ENCODE results near the gene CSF2RB. TPM values are rescaled to one million over a fixed set of nuclear protein-coding genes. Genes with fewer than 3 reads are reported as not detected.

The CSF2RB gene
- total RNA-seq, 6 experiments from 2014 or later: 0.88 to 4.7 (median 2.4) TPM

GRCh38 chr22:36950797-36951590 lies 37.6 kb downstream of the CSF2RB start:
- ATAC-seq (no peak), DNase-seq (peak in 1 of 3 donors; percentile 36)
- Histone ChIP-seq H3K36me3 (no peaks in the 10 kb centered on the region), H3K4me1 (no peaks in the 10 kb centered on the region), H3K4me3 (no peak overlapping the region), H3K27ac (no peak overlapping the region), H3K9me3 (no peaks in the 10 kb centered on the region), H3K27me3 (no peaks in the 10 kb centered on the region)
- intact Hi-C loops (cut with DNase I): no loop called here
- WGBS (ENCODE audit: insufficient coverage, low coverage, low lambda C conversion rate, missing lambda C conversion rate): 75% methylated on average over 13 of the region's 17 CpGs
- TF ChIP-seq POLR2A (IDR thresholded peaks at IDR 0.05): no peak
- TF ChIP-seq CTCF (IDR thresholded peaks at IDR 0.05): no peak

- no peak overlapping the region for H3K4me3 ChIP-seq
- DNase-seq: no peak
- no peaks in the 10 kb centered on the region for H3K36me3 ChIP-seq
- TF ChIP-seq CTCF (IDR thresholded peaks at IDR 0.05) (no peak), POLR2A (IDR thresholded peaks at IDR 0.05) (no peak)
- ATAC-seq: no peak
- H3K4me1 ChIP-seq: no peaks in the 10 kb centered on the region
- H3K27me3 ChIP-seq: no peaks in the 10 kb centered on the region
- intact Hi-C loops (cut with DNase I): no loop called here
- H3K9me3 ChIP-seq: no peaks in the 10 kb centered on the region
- 98% methylated on average over 6 of the region's 7 CpGs for WGBS (ENCODE audit: insufficient coverage, low coverage, low lambda C conversion rate, missing lambda C conversion rate)
- H3K27ac ChIP-seq: no peak overlapping the region
These were observed 38.3 kb downstream of the CSF2RB start for GRCh38 chr22:36951746-36952145.

GRCh38 chr22:36953239-36954080 lies 40.0 kb downstream of the CSF2RB start:
- Histone ChIP-seq H3K36me3 (no peaks in the 10 kb centered on the region), H3K27me3 (no peaks in the 10 kb centered on the region), H3K27ac (no peak overlapping the region), H3K4me3 (no peak overlapping the region), H3K4me1 (no peaks in the 10 kb centered on the region), H3K9me3 (no peaks in the 10 kb centered on the region)
- TF ChIP-seq CTCF (IDR thresholded peaks at IDR 0.05) (no peak), POLR2A (IDR thresholded peaks at IDR 0.05) (no peak)
- DNase-seq (peak in 1 of 3 donors; percentile 37), ATAC-seq (peak in 1 of 4 donors; percentile 37)
- intact Hi-C loops (cut with DNase I): no loop called here
- WGBS (ENCODE audit: insufficient coverage, low coverage, low lambda C conversion rate, missing lambda C conversion rate): 44% methylated on average over 6 of the region's 13 CpGs

GRCh38 chr22:36954251-36955014 lies 41.0 kb downstream of the CSF2RB start:
- Histone ChIP-seq H3K36me3 (no peaks in the 10 kb centered on the region), H3K4me3 (no peak overlapping the region), H3K27me3 (no peaks in the 10 kb centered on the region), H3K27ac (no peak overlapping the region), H3K4me1 (no peaks in the 10 kb centered on the region), H3K9me3 (no peaks in the 10 kb centered on the region)
- DNase-seq (peak in 1 of 3 donors; percentile 42), ATAC-seq (peak in 1 of 4 donors; percentile 6)
- TF ChIP-seq CTCF (IDR thresholded peaks at IDR 0.05) (no peak), POLR2A (IDR thresholded peaks at IDR 0.05) (no peak)
- intact Hi-C loops (cut with DNase I): no loop called here
- 32% methylated on average over 7 of the region's 10 CpGs for whole genome bisulfite sequencing (ENCODE audit: insufficient coverage, low coverage, low lambda C conversion rate, missing lambda C conversion rate)

Measured in right lobe of liver (tissue), 6 donors.